Limb (tissue), 2 donors: ENCODE data around the gene EMC6.

Experiments used
- DNase-seq, 2 donors: peaks; one replicate each; pipeline ENCODE4 v3.0.0-alpha.2; 2016; ENCODE audit errors: extremely low spot score in 2 of 2

EMC6 gene

DNA sequence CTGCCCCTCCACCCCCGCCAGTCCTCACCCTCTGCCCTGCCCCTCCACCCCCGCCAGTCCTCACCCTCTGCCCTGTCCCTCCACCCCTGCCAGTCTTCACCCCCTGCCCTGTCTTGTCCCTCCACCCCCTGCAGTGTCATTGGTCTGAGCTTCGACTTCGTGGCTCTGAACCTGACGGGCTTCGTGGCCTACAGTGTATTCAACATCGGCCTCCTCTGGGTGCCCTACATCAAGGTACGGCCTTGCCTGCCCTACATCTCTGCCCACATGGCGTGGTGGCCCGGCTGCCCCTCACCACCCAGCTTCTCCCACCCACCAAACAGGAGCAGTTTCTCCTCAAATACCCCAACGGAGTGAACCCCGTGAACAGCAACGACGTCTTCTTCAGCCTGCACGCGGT is 12.3 kb upstream of the EMC6 start:
- DNase-seq: no peak

DNA sequence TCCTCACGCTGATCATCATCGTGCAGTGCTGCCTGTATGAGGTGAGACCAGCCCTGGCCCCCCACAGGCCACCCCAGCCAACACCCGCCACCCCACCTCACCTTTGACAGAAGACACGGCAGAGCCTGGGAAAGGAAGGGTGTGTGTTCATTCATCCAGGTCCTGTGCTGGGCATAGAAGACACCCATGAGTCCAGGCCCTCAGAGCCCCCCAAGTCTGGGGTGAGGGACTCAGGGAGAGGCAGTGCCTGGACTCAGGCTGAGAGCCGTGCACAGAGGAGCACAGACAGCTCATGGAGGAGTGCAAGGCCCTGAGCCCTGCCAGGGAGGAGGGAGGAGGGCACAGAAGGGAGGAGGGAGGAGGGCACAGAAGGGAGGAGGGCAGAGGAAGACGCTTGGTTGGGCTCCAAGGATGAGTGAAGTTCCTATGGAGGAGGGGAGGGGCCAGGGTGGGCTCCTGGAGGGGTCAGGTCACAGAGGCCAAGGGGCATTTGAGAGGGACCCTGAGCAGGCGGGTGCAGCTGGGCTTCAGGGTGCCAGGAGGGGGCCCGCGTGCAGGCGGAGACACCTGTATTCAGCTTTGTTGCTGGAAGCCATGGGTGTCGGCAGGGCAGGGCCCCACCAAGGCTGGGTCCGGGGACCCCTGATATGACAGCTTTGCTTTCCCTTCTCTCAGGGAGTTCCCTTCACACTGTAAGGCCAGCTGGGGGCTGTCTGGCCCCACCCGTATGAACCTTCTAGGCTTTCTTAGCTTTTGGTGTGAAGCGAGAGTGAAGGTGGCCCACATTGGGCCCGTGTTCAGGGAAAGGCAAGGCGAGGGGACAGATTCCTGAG is 11.6 kb upstream of the EMC6 start:
- no peak for DNase-seq

DNA sequence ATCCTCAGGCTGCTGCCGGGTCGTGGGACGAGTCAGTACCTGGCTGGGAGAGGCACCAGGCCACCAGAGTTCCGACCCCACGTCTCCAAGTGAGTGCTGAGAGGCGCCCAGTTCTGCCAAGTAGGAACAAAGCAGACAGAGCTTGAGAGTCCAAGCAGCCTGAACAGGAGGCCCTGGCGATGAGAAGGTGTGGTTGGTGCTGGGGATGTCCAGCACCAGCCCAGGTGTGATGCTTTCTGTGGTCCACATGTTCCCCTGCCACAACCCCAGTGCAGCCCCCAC is 11.1 kb upstream of the EMC6 start:
- DNase-seq: no peak

DNA sequence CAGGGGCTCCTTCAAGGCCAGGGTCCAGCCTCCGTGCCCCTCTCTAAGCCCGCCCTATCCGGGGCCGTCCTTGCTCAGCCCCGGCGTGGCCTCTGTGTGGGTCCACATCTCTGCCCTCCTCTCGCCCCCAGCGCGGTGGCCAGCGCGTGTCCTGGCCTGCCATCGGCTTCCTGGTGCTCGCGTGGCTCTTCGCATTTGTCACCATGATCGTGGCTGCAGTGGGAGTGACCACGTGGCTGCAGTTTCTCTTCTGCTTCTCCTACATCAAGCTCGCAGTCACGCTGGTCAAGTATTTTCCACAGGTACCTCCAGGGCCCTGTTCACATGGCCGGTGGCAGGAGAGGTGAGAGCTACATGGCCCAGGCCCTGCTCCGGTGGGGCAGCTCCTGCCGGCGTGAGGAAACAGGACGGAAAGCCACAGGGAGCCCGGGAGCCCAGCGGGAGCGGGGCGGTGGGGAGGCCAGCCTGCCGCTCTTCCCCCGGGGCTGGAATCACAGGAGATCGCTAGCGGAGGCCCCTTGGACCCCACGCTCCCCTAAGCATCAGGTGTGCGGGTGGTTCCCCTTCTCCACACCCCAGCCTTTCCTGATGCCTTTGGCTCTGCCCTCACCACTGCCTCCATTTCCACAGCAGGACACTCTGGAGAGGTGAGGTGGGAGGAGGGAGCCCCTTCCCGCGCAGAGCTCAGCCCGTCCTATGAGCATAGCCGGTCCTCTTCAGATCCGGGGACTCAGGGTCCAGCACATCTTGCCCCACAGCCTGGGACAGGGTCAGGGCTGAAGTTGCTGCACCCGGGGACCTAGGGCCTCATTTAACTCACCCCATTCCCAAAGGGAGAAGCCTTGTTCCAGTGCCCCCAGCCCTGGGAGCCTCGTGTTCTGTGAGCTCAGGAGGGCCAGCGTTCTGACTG is 10.5 kb upstream of the EMC6 start:
- no peak for DNase-seq

DNA sequence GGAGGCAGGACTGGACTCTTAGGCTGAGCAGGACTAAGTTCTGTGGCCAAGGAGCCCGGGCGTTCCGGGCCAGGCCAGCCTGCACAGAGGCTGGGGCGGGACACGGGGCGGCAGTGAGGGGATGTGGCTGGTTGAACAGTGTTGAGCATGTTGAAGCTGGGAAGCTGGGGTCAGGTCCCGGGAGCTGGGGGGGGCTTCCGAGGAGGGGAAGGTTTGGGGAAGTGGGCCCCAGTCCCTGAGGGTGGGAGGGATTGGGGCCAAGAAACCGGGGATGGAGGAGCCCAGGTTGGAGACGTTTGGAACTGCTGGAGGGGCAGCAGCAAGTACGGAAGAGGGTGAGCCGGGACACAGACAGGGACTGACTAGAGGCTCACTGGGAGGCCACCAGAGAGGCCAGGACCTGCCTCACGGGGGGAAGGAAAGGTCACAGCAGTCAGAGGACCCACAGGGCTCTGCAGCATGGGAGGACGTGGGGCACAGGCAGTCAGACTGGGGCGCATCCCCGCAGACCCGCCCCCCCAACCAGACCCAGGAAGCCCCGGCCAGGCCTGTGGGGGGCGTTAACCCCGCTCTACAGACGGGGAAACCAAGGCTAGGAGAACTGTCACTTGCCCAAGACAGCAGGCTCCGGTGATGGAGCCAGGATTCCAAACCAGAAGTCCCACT is 9.7 kb upstream of the EMC6 start:
- no peak for DNase-seq

DNA sequence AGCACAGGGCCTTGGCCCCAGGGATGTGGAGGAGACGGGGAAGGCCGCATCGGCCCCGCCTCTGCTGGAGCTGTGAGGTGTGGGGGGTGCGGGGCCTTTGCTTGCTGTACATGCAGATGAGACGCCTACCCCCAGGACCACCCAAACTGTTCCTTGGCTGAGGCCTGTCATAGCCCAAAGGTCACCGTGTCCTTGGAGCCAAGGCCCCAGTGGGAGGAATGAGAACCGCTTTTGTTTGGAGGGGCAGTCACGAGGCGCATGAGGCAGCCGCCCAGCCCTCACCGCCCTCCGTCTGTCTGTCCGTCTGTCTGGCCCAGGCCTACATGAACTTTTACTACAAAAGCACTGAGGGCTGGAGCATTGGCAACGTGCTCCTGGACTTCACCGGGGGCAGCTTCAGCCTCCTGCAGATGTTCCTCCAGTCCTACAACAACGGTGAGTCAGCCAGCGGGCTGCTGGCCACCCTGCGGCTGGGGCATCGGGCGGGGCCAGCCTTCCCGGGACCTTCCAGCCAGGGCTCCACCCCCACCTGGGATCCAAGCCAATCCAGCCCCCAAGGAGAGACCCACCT is 9.0 kb upstream of the EMC6 start:
- DNase-seq: no peak

DNA sequence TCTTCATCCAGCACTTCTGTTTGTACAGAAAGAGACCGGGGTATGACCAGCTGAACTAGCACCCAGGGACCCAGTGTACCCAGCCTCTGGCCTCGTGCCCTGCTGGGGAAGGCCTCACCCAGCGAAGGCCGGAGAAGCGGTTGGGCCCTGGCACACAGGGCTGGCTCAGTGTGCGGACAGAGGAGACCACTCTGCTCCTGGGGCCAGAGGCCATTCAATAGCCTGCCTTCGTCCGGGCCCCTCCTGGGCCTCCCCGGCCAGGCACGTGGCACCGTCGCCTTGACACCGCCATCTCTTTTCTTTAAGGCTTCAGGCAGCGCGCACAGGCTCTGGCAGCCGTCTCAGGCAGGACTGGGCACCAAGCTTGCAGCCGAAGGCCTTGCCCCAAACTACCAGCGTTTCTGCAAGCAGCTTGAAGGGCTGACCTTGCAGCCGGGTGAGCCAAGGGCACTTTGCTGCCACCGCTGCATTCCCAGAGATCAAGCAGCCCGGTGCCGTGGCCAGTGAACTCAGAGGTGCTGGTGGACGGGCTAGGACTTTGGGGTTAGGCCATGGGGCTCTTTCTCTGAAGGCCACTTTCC is 8.2 kb upstream of the EMC6 start:
- no peak for DNase-seq

DNA sequence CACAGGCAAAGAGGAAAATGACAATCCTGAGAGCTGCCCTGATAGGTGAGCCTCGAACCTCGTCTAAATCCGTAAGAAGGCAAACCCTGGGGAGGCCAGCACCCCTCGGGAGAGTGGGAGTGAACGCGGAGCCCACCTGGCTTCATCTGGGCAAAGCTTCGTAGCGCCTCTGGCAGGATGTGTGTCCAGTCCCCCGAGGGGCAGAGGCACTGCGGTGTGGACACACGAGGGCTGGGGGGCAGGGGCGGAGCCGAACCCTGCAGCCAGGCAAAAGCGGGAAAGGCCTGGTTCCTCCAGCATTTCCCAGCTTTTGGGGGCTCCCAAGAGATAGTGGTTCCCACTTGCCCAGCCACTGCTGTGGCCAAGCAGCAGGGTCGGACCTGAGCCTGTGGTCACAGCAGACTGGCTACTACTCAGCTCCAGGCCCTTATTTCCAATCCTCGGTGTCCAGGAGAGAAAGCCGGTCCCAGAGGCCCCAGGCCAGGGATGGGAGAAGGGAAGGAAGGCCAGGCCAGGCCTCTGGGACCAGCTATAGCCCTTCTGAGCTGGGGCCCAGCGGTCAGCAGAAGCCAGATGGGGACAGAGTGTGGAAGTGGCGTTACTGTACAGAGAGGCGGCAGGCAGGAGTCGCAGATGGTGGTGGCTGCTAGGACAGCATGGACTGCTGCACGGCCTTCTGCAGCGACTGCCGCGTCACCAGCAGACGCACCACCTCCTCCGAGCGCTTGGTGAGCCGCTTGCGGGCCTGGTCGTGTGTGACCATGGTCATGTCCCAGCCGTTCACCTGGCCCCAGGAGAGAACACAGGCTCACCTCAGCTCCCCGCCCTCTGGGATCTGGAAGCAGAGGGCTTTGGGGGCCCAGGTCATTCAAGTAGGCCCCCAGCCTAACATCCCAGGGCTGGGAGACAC is 5.3 kb upstream of the EMC6 start:
- DNase-seq: no peak

DNA sequence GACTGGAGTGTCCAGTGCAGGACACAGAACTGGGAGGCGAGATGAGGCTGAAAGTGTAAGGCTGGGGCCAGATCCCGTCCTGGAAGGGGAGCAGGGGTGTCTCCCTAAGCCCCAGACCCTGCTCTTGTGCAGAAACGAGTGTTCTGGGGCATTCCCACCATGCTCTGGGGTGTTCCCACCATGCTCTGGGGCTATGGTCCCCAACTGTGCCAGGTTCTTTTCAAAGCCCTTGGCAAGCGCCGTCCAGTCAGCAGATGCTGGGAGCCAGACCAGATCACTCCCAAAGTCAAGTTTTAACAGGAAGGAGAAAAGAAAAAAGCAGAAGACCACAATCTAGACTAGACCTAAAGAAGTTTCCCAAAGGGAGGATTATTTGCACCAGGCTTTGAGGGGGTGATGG is 2.8 kb upstream of the EMC6 start:
- DNase-seq: no peak

DNA sequence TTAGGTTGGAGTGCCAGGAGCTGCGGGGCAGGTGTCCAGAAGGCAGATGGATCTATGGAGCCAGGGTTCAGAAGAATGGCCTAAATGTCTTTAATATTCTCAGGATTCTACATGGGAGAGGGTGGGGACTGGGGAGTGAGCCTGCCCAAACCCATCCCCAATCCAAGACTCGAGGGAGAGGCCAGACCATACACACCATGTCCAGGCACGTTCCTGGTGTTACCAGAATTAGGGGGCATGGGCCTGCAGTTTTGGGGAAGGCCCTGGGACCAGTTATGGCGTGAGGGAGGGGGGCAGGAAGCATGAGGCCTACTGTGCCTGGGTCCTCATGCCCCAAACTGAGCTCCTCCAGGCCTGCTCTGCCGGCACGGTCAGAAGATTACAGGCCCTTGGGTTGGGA is 2.1 kb upstream of the EMC6 start:
- DNase-seq: no peak

DNA sequence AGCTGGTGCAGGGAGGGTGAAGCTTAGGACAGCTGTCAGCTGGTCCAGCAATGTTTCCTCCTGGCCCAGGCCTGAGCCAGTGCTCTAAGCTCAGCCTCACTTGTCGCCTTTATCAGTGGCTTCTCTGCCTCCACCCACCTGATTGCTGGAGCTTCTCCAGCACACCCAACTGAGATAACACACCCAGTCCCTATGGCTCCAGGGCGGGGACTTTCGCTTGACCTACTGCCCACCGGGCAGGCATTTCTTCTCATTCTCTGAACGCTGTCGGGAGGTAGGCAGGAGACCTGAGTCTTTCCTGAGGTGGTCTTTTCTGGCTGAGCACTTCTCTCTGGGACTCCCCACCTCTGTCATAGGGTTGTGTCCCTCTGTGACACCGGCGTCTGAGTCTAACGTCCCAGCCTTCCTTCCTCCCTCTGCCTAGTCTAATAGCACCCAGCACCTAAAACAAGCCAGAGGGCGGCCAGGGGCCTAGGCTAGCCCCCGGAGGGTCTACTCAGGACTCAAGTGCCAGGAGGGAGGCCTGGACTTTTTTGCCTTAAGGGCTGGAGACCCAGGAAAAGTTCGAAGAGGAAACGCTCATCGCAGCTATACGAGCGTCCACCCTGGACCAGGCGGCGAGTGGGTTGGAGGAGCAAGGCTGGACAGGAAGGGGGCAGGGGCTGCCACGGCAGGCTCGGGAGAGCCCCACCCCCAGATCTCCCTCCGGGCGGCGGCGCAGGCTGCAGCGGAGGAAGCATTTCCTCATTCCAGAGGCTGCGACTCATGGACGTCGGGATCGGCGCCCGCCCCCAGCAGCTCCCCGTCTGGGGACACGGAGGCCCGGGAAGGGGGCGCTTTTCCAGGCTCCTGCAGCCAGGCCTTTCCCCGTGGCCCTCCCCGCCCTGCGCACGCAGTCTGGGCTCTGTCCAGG is 990 bp upstream of the EMC6 start:
- DNase-seq: peak; percentile 83 to 93

DNA sequence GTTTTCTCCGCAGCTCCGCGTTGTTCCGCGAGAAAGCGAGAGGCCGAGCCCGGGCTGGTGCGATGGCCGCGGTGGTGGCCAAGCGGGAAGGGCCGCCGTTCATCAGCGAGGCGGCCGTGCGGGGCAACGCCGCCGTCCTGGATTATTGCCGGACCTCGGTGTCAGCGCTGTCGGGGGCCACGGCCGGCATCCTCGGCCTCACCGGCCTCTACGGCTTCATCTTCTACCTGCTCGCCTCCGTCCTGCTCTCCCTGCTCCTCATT is 404 bp downstream of the EMC6 start:
- no peak for DNase-seq

DNA sequence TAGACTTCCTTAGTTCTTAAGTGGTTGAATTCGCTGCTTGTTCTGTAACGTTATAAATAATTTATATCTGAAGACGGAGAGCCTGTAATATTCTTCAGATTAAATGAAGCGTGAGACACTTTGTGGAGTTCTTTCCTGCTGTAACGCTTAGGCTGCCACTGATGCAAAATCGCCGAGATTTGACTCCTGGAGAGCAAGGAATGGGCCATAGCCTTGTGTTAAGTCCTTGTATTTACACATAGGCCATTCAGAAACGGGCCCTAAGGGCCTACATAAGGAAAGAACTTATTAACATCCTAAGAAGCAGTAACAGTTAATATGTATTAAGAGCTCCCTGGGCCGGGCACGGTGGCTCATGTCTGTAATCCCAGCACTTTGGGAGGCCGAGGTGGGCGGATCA is 936 bp downstream of the EMC6 start:
- DNase-seq: no peak

DNA sequence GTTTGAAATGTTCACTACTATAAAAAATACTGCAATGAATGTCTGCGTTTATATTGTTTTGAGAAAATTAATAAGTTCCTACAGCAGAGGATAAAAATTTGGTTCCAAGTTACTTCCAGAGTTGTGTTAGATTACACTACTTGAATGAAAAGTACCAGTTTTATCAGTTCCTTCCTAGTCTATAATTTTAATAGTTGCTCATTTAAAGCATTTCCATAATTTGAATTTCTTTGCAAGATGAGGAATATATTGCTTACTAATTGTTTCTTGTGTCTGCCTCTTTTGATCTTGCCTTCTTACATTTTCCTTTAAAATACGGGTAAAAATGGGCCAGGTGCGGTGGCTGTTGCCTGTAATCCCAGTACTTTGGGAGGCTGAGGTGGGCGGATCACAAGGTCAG is 4.0 kb downstream of the EMC6 start:
- no peak for DNase-seq

DNA sequence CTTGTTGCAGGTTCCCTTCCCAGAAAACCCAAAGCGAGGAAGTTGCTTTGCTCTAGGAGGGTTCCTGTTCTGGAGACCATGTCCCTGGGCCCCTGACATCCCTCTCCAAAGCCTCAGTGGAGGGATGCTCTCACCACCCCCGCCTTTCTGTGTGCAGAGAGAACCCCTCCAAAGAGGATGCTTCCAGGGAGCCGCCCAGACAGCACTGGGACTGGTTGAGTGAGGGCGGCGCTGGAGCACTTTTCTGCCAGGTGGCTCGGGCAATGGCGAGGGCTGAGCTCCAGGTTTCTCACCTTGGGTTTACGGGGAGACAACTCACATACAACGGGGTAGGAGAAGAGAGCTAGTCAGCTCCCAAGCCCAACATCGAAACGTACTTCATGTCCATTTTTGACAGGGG is 7.3 kb downstream of the EMC6 start:
- DNase-seq: no peak

DNA sequence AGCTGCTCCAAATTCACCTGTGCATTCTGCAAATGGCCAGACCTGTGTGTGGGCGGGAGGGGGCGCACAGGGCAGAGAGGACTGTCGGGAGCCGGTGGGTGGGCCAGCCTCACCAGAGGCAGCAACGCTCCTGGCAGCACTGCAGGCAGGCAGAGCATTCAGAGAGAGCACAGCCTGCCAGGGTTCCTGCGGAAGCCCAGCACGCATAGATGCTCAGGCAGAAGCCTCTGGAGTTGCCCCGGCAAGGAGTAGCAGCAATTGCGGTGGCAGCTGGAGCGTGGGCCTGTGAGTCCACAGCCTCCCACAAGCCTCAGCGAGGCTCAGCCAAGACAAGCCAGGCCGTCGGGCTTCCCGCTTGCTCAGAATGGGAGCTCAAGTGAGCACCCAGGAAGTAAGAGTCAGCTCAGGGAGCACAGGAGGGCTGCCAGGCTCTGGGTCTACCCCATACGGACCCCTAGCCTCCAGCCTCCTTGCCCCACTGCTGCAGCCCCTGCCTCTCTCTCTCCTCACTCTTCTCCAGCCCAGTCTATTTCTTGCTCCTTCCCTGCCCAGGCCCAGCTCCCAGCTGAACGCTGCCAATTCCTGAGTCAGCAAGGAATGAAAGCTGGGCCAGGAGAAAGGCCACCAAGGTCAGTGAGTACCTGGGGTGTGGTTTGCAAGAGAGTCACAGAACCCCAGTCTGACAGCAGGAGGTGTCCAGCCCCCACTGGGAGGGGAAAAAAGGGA is 9.6 kb downstream of the EMC6 start:
- no peak for DNase-seq

DNA sequence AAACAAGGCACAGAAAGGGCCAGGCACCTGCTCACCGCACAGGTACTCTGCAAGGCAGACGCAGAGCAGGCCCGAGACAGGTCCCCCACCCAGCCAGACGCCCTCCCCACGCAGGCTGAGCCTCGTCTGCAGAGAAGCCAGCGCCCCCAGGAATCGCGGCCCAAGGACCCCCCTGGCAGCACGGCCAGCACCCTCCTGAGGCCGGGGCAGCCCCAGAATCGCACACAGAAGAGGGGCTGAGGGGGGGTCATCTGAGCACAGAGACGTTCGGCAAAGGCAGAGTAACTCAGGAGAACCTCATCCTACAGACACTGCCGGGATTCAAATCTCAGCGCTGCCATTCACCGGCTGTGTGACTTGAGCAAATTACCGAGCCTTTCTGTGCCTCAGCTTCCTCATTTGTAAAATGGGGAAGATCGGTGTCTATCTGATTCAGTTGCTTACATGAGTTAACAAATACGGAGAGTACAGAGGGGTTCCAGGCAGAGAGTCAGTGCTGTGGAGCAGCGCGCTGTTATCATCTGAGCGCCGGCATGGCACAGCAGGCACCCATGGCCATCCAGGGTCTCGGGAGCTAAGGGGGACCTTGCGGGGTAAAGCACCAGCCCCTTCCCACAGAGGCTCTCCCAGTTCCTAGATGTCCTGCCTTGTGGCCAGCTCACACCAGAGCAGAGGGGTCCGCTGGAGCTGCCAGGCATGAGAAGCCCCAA is 10.4 kb downstream of the EMC6 start:
- DNase-seq: no peak

DNA sequence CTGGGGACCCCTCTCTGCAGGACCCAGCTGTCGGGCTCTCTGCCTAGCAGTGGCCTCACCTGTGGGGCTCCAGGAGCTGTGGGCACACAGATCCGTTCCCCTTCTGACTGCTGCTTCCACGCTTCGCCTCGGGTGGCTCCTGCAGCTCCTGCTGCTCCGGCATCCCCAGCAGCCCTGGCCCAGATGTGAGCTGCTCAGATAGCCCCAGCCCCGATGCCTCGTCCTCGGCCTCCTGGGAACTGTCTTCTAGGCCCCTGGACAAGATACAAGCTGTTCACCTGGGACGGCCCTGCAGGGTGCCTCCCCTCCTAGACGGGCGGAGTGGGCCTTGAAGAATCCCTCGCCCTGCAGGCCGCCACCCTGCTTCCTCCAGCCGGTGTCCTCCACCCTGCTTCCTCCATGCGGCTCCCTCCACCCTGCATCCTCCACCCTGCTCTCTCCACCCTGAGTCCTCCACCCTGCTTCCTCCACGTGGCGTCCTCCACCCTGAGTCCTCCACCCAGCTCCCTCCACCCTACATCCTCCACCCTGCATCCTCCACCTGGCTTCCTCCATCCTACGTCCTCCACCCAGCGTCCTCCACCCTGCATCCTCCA is 11.0 kb downstream of the EMC6 start:
- no peak for DNase-seq
